Breast epithelium (tissue), 4 donors: ENCODE results near the gene RNF166. TPM values are rescaled to one million over a fixed set of nuclear protein-coding genes. Genes with fewer than 3 reads are reported as not detected.

Experiments
- DNase-seq, 2 donors: peaks; one replicate each; pipeline ENCODE4 v3.0.0-alpha.2; 2019; ENCODE audit warnings: low spot score in 2 of 2
- H3K27ac ChIP-seq, 2 donors: fragments of 200-600 bp; sonication (generic) in 1 of 2; one replicate each; pipeline ENCODE4 v1.5.1; 2016 to 2019; ENCODE audit warnings: mild to moderate bottlenecking in 1 of 2
- H3K27me3 ChIP-seq, 2 donors: fragments of 200-600 bp; sonication (generic) in 1 of 2; one replicate each; pipeline versions ENCODE4 v1.5.1 to v1.6.0; 2017 to 2019; ENCODE audit warnings: control low read depth in 1 of 2, mild to moderate bottlenecking in 1 of 2
- H3K36me3 ChIP-seq: fragments of 200-600 bp; one replicate; pipeline ENCODE4 v1.5.1; 2019
- H3K4me1 ChIP-seq, 2 donors: fragments of 200-600 bp; sonication (generic); one replicate each; pipeline ENCODE4 v1.5.1; 2016 to 2019; ENCODE audit warnings: control low read depth in 1 of 2
- H3K4me3 ChIP-seq, 3 donors: fragments of 200-600 bp; sonication (generic); 1 replicate in 2 of 3; 2 replicates in 1 of 3; pipeline ENCODE4 v1.5.1; 2016 to 2019; ENCODE audit warnings: mild to moderate bottlenecking in 3 of 3, moderate library complexity in 2 of 3
- H3K9me3 ChIP-seq, 2 donors: fragments of 200-600 bp; sonication (generic) in 1 of 2; one replicate each; pipeline ENCODE4 v1.5.1; 2016 to 2019; ENCODE audit warnings: control low read depth in 1 of 2
- POLR2A ChIP-seq: fragments of 450-650 bp; IDR thresholded peaks from one replicate; pipeline ENCODE4 v1.6.1; 2016; ENCODE audit warnings: antibody characterized with exemption, mild to moderate bottlenecking, moderate library complexity
- POLR2AphosphoS5 ChIP-seq, 3 donors: sonication (generic); formaldehyde crosslinking; IDR thresholded peaks; one replicate each; pipeline ENCODE4 v1.6.1; 2017; ENCODE audit warnings: antibody characterized with exemption in 3 of 3
- intact Hi-C: fragments of 100-400 bp; cut with DNase I; formaldehyde crosslinking; loops from one replicate; pipeline ENCODE4 v1.15.1; 2023; ENCODE audit warnings: low total_unique reads
- total RNA-seq, 3 donors: library from RNA; depleted of rRNA; stranded (reverse); fragments of >200 nt; gene quantifications; one replicate each; pipeline ENCODE4 v1.1.0, GENCODE V29; 2016
- TF ChIP-seq, protein P1 (sequence below), 3 donors: fragments of 450-650 bp; IDR thresholded peaks; one replicate each; pipeline ENCODE4 v1.5.1; 2016 to 2017; ENCODE audit warnings: antibody characterized with exemption in 3 of 3, mild to moderate bottlenecking in 3 of 3, moderate library complexity in 3 of 3

Gene RNF166
- total RNA-seq, 3 donors from 2014 or later = 19.2 to 22.0 (median 21.9) TPM

DNA sequence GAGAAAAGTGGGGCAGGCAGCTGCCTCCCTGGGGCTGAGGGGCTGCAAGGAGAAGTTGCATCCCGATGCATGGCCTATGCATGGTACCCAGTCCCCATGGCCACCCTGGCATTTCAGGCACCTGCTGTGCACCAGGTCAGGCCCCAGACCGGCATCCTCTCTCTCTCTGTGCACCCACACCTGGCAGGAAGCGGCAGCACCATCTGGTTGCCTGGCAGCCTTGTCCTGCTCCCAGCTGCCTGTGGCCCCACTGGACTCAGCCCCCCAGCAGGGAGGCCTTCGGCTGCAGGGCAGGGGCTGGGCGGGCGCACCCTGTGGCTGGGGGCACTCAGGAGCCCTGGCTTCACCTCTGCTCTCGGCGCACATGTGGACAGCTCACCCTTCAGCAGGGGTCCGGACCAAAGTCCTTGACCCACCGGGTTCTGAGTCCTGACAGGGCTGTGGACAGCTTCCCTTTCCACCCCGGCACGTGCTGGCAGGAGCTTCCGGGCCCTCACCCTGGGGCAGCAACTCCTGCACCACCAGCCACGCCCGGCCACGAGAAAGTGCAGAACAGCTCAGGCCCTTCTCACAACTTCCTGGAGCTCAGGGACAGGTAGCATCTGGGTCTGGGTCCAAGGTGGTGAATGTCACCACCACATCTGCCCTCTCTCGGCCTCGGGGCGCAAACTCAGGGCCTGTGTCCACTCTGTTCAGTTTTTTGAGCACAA, 36.8 kb upstream of the RNF166 start:
- no peaks in the 10 kb centered on the region for H3K36me3 ChIP-seq
- H3K4me1 ChIP-seq = peaks cover 0 to 4% of the 10 kb centered on the region in 2 donors
- TF ChIP-seq, protein P1, sequence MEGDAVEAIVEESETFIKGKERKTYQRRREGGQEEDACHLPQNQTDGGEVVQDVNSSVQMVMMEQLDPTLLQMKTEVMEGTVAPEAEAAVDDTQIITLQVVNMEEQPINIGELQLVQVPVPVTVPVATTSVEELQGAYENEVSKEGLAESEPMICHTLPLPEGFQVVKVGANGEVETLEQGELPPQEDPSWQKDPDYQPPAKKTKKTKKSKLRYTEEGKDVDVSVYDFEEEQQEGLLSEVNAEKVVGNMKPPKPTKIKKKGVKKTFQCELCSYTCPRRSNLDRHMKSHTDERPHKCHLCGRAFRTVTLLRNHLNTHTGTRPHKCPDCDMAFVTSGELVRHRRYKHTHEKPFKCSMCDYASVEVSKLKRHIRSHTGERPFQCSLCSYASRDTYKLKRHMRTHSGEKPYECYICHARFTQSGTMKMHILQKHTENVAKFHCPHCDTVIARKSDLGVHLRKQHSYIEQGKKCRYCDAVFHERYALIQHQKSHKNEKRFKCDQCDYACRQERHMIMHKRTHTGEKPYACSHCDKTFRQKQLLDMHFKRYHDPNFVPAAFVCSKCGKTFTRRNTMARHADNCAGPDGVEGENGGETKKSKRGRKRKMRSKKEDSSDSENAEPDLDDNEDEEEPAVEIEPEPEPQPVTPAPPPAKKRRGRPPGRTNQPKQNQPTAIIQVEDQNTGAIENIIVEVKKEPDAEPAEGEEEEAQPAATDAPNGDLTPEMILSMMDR (IDR thresholded peaks at IDR 0.05) = no peak
- TF ChIP-seq POLR2AphosphoS5 (IDR thresholded peaks at IDR 0.05) (no peak), POLR2A (no peak)
- no peaks in the 10 kb centered on the region for H3K9me3 ChIP-seq
- intact Hi-C loops = loop anchor here (5.0 kb wide), 1 partner anchor 39 kb away; no protein-coding TSS in a partner anchor
- no peak overlapping the region for H3K27ac ChIP-seq
- no peak for DNase-seq
- H3K4me3 ChIP-seq = no peak overlapping the region
- no peaks in the 10 kb centered on the region for H3K27me3 ChIP-seq

DNA sequence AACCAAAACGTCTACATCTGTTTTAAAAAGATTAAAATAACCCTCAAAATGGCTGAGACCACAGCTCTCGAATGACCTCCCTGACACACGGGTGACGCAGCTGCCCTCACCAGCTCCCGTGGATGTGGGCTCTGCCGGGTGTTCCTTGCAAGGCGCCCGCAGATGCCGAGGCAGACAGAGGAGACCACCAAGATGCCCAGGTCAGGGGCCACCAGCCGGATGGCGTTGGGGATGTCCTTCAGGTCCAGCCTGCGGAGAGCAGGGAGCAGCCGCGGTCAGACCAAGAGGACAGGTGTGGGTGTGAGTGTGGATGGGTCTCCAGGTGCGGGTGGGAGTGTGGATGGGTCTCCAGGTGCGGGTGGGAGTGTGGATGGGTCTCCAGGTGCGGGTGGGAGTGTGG, 35.2 kb upstream of the RNF166 start:
- peaks cover 0 to 4% of the 10 kb centered on the region in 2 donors for H3K4me1 ChIP-seq
- H3K9me3 ChIP-seq = no peaks in the 10 kb centered on the region
- no peak for TF ChIP-seq POLR2A
- TF ChIP-seq, protein P1 (IDR thresholded peaks at IDR 0.05) = no peak
- no peak for TF ChIP-seq POLR2AphosphoS5 (IDR thresholded peaks at IDR 0.05)
- DNase-seq = no peak
- intact Hi-C loops = loop anchor here (5.0 kb wide), 1 partner anchor 41 kb away; no protein-coding TSS in a partner anchor
- H3K4me3 ChIP-seq = no peak overlapping the region
- H3K27ac ChIP-seq = no peak overlapping the region
- H3K27me3 ChIP-seq = no peaks in the 10 kb centered on the region
- H3K36me3 ChIP-seq = no peaks in the 10 kb centered on the region

DNA sequence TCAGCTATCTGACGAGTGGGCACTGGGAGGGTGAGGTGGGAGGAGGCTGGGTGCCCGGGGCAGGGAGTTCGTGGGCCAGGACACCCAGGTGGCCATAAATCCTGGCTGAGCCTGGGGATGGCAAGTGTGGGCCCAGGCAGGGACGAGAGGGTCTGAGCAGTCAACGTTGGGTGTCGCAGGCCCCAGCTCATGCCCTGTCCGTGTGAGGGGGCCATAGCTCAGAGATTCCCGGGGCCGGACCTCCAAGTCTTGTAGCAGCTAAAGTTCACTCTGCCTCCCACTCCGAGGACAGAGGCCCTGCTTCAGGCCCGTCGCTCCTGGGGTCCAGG, 34.5 kb upstream of the RNF166 start:
- H3K36me3 ChIP-seq = no peaks in the 10 kb centered on the region
- no peak for TF ChIP-seq POLR2A
- TF ChIP-seq, protein P1 (IDR thresholded peaks at IDR 0.05) = no peak
- no peak for TF ChIP-seq POLR2AphosphoS5 (IDR thresholded peaks at IDR 0.05)
- no peak overlapping the region for H3K27ac ChIP-seq
- H3K4me1 ChIP-seq = peaks cover 0 to 4% of the 10 kb centered on the region in 2 donors
- DNase-seq = no peak
- no peaks in the 10 kb centered on the region for H3K9me3 ChIP-seq
- intact Hi-C loops = loop anchor here (5.0 kb wide), 1 partner anchor 42 kb away; no protein-coding TSS in a partner anchor
- H3K27me3 ChIP-seq = no peaks in the 10 kb centered on the region
- no peak overlapping the region for H3K4me3 ChIP-seq

DNA sequence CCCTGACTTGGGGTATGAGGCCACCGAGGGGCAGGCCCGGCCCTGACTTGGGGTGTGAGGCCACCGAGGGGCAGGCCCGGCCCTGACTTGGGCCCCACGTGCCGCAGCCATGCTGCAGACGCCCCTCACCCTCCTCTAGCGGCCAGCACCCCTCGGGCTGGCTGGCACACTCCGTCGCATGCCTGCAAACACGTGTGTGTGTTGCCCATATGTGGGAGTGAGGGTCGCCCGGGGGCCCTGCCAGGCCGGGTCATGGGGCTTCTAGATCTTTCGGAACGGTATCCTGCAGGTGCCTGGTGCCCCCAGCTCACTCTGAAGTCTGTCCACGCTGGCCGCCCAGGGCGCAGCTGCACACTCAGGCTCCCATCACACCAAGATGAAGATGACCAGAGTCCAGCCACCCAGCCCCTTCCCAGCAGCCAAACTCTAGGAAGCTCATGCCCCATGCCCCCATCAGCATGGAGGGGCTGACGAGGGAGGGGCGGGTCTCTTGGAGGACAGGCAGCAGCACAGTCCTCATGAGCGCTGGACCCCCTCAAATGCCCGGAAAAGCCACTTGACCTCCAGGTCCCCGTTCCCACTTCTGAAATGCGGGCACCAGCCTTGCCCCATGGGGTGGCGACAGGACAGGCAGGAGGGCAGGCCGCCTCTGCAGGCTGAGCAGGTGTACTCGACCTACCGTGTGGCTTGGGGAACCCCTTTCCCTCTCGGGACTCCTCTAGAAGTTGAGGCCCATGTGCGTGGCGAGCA, 33.9 kb upstream of the RNF166 start:
- H3K9me3 ChIP-seq = no peaks in the 10 kb centered on the region
- intact Hi-C loops = loop anchor here (5.0 kb wide), 1 partner anchor 42 kb away; no protein-coding TSS in a partner anchor
- peak overlapping the region; percentile 74 to 86 for H3K27ac ChIP-seq
- no peaks in the 10 kb centered on the region for H3K27me3 ChIP-seq
- no peak for DNase-seq
- TF ChIP-seq, protein P1 (IDR thresholded peaks at IDR 0.05) = no peak
- TF ChIP-seq POLR2A (no peak), POLR2AphosphoS5 (IDR thresholded peaks at IDR 0.05) (no peak)
- no peak overlapping the region for H3K4me3 ChIP-seq
- H3K4me1 ChIP-seq = peaks cover 0 to 4% of the 10 kb centered on the region in 2 donors
- H3K36me3 ChIP-seq = no peaks in the 10 kb centered on the region
